Esophagus muscularis mucosa (tissue), 4 donors: ENCODE data around the gene KNG1. TPM values are rescaled to one million over a fixed set of nuclear protein-coding genes. Genes with fewer than 3 reads are reported as not detected.

Experiments used
- DNase-seq: peaks from one replicate; pipeline ENCODE4 v3.0.0-alpha.2; 2017; ENCODE audit errors: extremely low spot score
- H3K27ac ChIP-seq, 4 donors: fragments of 200-600 bp; sonication (generic); replicated peaks in 1 of 4; 1 replicate in 3 of 4; 2 replicates in 1 of 4; pipeline ENCODE4 v1.5.1; 2016 to 2019; ENCODE audit warnings: mild to moderate bottlenecking in 1 of 4
- H3K27me3 ChIP-seq, 4 donors: fragments of 200-600 bp; sonication (generic); one replicate each; pipeline versions ENCODE4 v1.5.1 to v1.6.0; 2016 to 2019
- H3K36me3 ChIP-seq, 4 donors: fragments of 200-600 bp; sonication (generic); one replicate each; pipeline ENCODE4 v1.5.1; 2016 to 2019
- H3K4me1 ChIP-seq, 4 donors: fragments of 200-600 bp; sonication (generic); one replicate each; pipeline ENCODE4 v1.5.1; 2016 to 2019
- H3K4me3 ChIP-seq, 4 donors: fragments of 200-600 bp; sonication (generic); 1 replicate in 2 of 4; 2 replicates in 2 of 4; pipeline ENCODE4 v1.5.1; 2016 to 2019; ENCODE audit warnings: mild to moderate bottlenecking in 4 of 4, moderate library complexity in 1 of 4
- H3K9me3 ChIP-seq, 4 donors: fragments of 200-600 bp; sonication (generic); 1 replicate in 3 of 4; 2 replicates in 1 of 4; pipeline ENCODE4 v1.5.1; 2016 to 2019
- EP300 ChIP-seq: sonication (generic); formaldehyde crosslinking; IDR thresholded peaks from one replicate; pipeline ENCODE4 v1.6.1; 2017; ENCODE audit warnings: antibody characterized with exemption
- POLR2A ChIP-seq: fragments of 450-650 bp; IDR thresholded peaks from one replicate; pipeline ENCODE4 v1.6.1; 2017; ENCODE audit warnings: antibody characterized with exemption, moderate library complexity, mild to moderate bottlenecking, low read depth
- POLR2AphosphoS5 ChIP-seq, 2 donors: sonication (generic); formaldehyde crosslinking; IDR thresholded peaks; one replicate each; pipeline ENCODE4 v1.6.1; 2017; ENCODE audit warnings: antibody characterized with exemption in 2 of 2
- WGBS: methylation state at CpG from one replicate; pipeline ENCODE4 v1.1.5; 2018; 5-methylcytosine and 5-hydroxymethylcytosine counted together
- intact Hi-C: fragments of 100-400 bp; cut with DNase I; formaldehyde crosslinking; loops from one replicate; pipeline ENCODE4 v1.15.1; 2023
- small RNA-seq, 3 donors: library from RNA; depleted of rRNA; stranded (forward); fragments of <200 nt; gene quantifications; one replicate each; pipeline ENCODE3, GENCODE V24; 2016
- total RNA-seq, 4 donors: library from RNA; depleted of rRNA; stranded (reverse); fragments of >200 nt; gene quantifications; one replicate each; pipeline versions ENCODE4 v1.1.0 to v1.2.1, GENCODE V29; 2016
- TF ChIP-seq, protein P1 (sequence below), 3 experiments: fragments of 200-600 bp in 2 of 3; fragments of 450-650 bp in 1 of 3; sonication (generic) in 2 of 3; IDR thresholded peaks; one replicate each; pipeline ENCODE4 v1.5.1; 2017 to 2019; ENCODE audit warnings: antibody characterized with exemption in 3 of 3, mild to moderate bottlenecking in 2 of 3, moderate library complexity in 1 of 3

KNG1 gene
- total RNA-seq, 4 donors from 2014 or later = not detected

DNA sequence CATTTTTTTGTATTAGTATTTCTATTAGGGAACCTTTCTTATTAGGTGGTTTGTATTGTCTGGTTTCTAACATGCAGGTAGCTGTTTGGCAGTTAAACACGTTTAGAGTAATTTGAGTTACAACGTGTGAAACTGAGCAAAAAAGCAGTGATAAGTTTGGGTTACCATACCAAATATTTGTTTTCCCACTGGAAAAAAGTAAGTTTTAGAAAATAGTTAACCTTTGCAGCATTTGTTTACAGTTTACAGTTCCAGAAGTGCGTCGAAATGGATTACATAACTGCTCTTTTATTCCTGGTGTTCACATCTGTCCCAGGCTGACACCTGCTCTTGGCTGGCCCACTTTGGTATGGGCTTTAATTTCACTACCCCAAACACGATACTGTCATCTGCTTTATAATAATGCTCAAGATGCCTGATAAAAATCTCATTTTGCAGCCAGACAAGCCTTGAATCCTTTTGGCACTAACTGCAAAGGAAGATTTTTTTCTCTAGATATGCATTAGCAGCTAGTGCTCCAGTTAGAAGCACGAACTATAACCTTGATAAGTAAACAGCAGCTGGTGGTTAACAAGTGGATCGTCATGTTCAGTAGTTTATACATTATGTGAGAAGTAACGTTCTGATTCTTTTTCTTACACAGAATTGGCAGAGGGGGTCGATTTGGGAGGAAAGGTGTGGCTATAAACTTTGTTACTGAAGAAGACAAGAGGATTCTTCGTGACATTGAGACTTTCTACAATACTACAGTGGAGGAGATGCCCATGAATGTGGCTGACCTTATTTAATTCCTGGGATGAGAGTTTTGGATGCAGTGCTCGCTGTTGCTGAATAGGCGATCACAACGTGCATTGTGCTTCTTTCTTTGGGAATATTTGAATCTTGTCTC is 71.6 kb downstream of the KNG1 start:
- intact Hi-C loops = no loop called here
- Histone ChIP-seq H3K9me3 (no peaks in the 10 kb centered on the region), H3K4me1 (peaks cover 42 to 54% (median 54%) of the 10 kb centered on the region in 4 donors), H3K27ac (no peak overlapping the region), H3K4me3 (no peak overlapping the region), H3K27me3 (no peaks in the 10 kb centered on the region), H3K36me3 (peaks cover 53 to 94% (median 64%) of the 10 kb centered on the region in 4 donors)
- DNase-seq = no peak
- TF ChIP-seq EP300 (no peak), POLR2AphosphoS5 (IDR thresholded peaks at IDR 0.05) (peak in 1 of 2 donors; percentile 15)
- TF ChIP-seq, protein P1, sequence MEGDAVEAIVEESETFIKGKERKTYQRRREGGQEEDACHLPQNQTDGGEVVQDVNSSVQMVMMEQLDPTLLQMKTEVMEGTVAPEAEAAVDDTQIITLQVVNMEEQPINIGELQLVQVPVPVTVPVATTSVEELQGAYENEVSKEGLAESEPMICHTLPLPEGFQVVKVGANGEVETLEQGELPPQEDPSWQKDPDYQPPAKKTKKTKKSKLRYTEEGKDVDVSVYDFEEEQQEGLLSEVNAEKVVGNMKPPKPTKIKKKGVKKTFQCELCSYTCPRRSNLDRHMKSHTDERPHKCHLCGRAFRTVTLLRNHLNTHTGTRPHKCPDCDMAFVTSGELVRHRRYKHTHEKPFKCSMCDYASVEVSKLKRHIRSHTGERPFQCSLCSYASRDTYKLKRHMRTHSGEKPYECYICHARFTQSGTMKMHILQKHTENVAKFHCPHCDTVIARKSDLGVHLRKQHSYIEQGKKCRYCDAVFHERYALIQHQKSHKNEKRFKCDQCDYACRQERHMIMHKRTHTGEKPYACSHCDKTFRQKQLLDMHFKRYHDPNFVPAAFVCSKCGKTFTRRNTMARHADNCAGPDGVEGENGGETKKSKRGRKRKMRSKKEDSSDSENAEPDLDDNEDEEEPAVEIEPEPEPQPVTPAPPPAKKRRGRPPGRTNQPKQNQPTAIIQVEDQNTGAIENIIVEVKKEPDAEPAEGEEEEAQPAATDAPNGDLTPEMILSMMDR (IDR thresholded peaks at IDR 0.05) = no peak
- 49% methylated on average over 13 of the region's 13 CpGs for WGBS

DNA sequence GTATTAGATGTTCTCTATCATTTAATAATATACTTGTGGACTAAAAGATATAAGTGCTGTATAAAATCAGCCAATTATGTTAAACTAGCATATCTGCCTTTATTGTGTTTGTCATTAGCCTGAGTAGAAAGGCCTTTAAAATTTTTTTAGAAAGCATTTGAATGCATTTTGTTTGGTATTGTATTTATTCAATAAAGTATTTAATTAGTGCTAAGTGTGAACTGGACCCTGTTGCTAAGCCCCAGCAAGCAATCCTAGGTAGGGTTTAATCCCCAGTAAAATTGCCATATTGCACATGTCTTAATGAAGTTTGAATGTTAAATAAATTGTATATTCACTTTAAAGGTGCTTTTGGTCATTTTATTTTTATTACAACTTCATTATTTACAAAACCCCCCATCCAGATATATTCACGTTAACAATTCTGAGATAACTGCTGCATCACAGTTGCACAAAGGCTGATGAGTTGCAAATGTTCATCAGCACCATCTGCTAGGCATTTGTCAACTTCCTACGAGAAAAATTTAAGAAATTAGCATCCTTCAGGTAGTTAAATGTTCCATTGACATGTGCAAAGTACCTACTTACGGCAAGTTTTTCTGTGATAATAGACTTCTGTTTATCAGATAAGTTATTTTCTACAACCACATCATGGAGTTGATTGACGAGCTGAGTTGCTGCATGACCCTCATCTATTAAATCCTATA is 72.5 kb downstream of the KNG1 start:
- Histone ChIP-seq H3K4me1 (peaks cover 42 to 51% (median 50%) of the 10 kb centered on the region in 4 donors), H3K27me3 (no peaks in the 10 kb centered on the region), H3K4me3 (no peak overlapping the region), H3K36me3 (peaks cover 52 to 97% (median 59%) of the 10 kb centered on the region in 4 donors), H3K27ac (no peak overlapping the region), H3K9me3 (no peaks in the 10 kb centered on the region)
- DNase-seq = no peak
- intact Hi-C loops = no loop called here
- WGBS = 48% methylated on average over 4 of the region's 4 CpGs
- TF ChIP-seq EP300 (no peak), POLR2A (no peak), POLR2AphosphoS5 (IDR thresholded peaks at IDR 0.05) (no peak)
- TF ChIP-seq, protein P1 (IDR thresholded peaks at IDR 0.05) = no peak

DNA sequence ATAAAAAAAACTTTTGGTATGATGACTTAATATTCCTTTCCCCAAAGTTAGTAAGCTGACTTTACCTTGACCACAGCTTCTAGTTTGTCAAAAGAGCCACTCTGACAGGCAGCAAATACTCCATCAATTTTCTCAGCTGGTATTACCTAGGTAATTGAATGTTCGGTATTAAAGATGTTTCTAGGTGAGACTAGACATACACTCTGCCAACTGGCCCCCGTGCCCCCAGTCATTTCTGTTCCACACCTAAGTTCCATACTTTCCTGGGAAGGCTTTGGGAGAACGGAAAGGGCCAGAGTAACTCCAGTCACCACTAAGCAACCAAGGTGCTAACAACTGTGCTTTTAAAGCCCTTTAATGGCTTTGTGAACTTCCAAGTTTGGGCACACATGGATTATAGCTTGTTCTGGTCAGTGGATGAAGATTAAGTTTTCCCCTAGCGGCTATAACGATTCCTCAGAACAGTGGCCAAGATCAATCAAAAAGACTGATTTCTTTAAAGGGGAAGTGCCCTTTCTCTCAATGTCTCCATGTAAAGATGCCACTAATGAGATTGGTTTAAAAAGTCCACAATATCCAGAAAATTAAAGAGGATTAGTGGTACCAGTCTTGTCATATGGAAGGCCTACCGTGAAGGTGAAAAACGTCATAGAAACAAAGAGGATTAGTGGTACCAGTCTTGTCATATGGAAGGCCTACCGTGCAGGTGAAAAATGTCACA is 73.3 kb downstream of the KNG1 start:
- WGBS = 60% methylated on average over 8 of the region's 8 CpGs
- H3K36me3 ChIP-seq = peaks cover 45 to 90% (median 54%) of the 10 kb centered on the region in 4 donors
- DNase-seq = no peak
- intact Hi-C loops = no loop called here
- no peaks in the 10 kb centered on the region for H3K9me3 ChIP-seq
- H3K4me1 ChIP-seq = peaks cover 35 to 44% (median 43%) of the 10 kb centered on the region in 4 donors
- no peak for TF ChIP-seq POLR2A
- TF ChIP-seq, protein P1 (IDR thresholded peaks at IDR 0.05) = peak in 1 of 3 experiments; percentile 3
- H3K4me3 ChIP-seq = no peak overlapping the region
- no peaks in the 10 kb centered on the region for H3K27me3 ChIP-seq
- peak overlapping the region in 3 of 4 donors; percentile 3 to 14 (median 13) for H3K27ac ChIP-seq

Small RNA genes lying within 50 kb of the gene (small RNA-seq; reads per million reads assigned to genes)
- gene RF00092 (0 reads per million in 3 donors), gene RNU6-1105P (0 reads per million in 3 donors), gene SNORA4 (0 reads per million in 3 donors), gene SNORA63 (0 reads per million in 3 donors), gene SNORA81 (0 reads per million in 3 donors), gene SNORD2 (0 reads per million in 3 donors)

Other genes starting within 250 kb of the KNG1 start
- 1 to 10 TPM in 3 of 4 donors, under 1 TPM in 1; 0.32 to 2.1 (median 1.6) TPM for gene CRYGS, start 173.0 kb upstream of the KNG1 start, total RNA-seq
- gene TBCCD1, start 150.0 kb upstream of the KNG1 start, total RNA-seq = 10 to 100 TPM in 3 of 4 donors, 1 to 10 TPM in 1; 9.9 to 13.2 (median 11.5) TPM
- gene DNAJB11, start 146.6 kb upstream of the KNG1 start, total RNA-seq = 10 to 100 TPM; 22.9 to 42.1 (median 25.0) TPM
- not detected for gene AHSG, start 104.3 kb upstream of the KNG1 start, total RNA-seq
- gene FETUB, start 77.0 kb upstream of the KNG1 start, total RNA-seq = not detected
- not detected for gene HRG, start 51.3 kb upstream of the KNG1 start, total RNA-seq
- 100 to 1,000 TPM; 312 to 516 (median 413) TPM for gene EIF4A2, start 66.2 kb downstream of the KNG1 start, total RNA-seq
- 10 to 100 TPM; 12.1 to 12.9 (median 12.5) TPM for gene RFC4, start 89.1 kb downstream of the KNG1 start, total RNA-seq
- under 1 TPM; 0.17 to 0.84 (median 0.49) TPM for gene ADIPOQ, start 125.4 kb downstream of the KNG1 start, total RNA-seq
- gene ST6GAL1, start 213.2 kb downstream of the KNG1 start, total RNA-seq = 10 to 100 TPM; 15.4 to 29.6 (median 24.4) TPM